HG03565 (cell line): ENCODE data around the gene PTPRE.

ENCODE experiments used
- ATAC-seq: cut with Tn5 transposase; IDR thresholded peaks from one replicate; pipeline ENCODE4 v1.9.1; 2021; ENCODE audit warnings: mild to moderate bottlenecking, moderate library complexity; ENCODE audit not compliant: unreplicated experiment

The PTPRE gene

GRCh38 chr10:128067691-128068397, 160.9 kb downstream of the PTPRE start:
- no peak for ATAC-seq

GRCh38 chr10:128068398-128069285, 161.7 kb downstream of the PTPRE start:
- peak; percentile 5 for ATAC-seq

DNA sequence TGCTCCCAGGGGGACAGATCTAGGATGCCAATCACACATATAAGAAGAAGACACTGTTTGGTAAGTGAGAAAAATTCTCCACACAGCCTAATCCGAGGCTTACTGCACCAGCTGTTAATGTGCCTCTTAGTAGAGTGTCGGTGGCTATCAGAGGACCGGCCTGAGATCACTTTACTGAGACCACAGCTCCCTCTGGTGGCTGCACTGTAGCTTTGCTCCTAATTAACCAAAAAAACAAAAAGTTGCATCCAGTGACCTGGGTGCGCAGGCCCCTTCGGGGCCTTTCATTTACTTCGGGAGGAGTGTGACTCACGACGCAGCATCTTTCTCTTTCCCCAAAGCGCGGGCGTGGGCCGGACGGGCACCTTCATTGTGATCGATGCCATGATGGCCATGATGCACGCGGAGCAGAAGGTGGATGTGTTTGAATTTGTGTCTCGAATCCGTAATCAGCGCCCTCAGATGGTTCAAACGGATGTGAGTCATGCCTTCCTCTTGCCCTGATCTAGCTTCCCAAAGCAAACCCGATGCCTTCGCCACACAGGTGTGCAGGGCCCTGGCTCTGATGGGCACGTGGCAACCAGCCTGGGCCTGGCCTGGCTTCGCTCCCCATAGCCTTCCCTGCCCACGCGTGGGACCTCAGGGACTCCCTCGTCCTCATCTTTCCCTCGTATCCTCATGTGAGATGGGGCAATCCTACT, 162.6 kb downstream of the PTPRE start:
- ATAC-seq, result peak; percentile 52

- no peak for ATAC-seq
These were observed 163.3 kb downstream of the PTPRE start for GRCh38 chr10:128070161-128070560.

- ATAC-seq, result no peak
These were observed 164.0 kb downstream of the PTPRE start for GRCh38 chr10:128070721-128071416.

- ATAC-seq, result no peak
These were observed 164.5 kb downstream of the PTPRE start for GRCh38 chr10:128071417-128071782.

DNA sequence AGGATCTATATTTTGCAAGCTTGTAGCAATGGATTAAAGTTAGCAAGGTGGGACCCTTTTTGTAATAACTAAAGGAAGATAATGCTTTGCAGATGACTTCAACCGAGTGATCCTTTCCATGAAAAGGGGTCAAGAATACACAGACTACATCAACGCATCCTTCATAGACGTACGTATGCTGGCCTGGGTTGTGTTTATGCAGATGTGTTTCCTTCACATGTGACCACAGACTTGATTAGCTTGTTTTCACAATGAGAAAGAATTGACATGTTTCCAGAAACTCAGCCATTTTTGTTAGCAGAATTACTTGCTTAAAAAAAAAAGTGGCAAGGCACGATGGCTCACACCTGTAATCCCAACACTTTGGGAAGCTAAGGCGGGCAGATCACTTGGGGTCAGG, 165.1 kb downstream of the PTPRE start:
- ATAC-seq, result no peak

DNA sequence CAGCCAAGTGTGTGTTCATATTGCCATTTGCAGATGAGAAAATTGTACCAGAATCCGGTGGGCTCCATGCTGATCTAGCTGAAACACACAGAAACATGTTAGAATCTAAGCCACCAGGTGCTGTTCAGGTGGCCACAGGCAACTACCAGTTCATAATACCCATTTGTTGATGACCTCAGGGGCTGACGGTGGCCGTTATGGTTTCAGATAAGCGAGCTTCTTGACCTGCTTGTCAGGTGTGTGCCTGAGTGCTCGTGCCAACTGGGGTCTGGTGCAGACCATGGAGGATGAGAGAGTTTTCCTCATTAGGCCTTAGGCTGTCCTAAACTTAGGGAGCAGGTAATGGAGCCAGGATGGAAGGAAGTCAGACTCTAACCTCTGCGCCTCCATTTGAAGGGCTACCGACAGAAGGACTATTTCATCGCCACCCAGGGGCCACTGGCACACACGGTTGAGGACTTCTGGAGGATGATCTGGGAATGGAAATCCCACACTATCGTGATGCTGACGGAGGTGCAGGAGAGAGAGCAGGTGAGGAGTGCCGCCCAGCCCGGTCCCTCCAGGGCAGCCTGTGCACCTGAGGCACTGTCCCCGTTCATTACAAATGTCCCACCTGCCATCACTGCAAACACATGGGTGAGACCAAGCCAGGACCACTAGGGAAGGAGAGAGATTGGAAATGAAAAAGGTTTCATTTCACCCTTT, 166.2 kb downstream of the PTPRE start:
- ATAC-seq, result no peak

- ATAC-seq, result no peak
These were observed 167.0 kb downstream of the PTPRE start for GRCh38 chr10:128073890-128074289.

DNA sequence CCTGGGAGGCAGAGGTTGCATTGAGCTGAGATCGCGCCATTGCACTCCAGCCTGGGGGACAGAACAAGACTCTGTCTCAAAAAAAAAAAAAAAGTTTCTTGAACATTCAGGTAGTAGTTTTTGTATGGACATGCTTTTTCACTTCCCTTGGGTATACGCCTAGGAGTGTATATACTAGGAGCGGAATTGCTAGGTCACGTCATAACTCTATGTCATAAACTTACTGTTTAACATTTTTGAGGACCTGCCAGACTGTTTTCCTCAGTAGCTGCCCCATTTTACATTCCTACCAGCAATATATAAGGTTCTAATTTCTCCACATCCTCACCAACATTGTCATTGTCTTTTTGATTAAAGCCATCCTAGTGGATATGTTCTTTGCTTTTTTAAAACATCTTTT, 167.7 kb downstream of the PTPRE start:
- no peak for ATAC-seq

- no peak for ATAC-seq
These were observed 170.4 kb downstream of the PTPRE start for GRCh38 chr10:128077155-128077875.

DNA sequence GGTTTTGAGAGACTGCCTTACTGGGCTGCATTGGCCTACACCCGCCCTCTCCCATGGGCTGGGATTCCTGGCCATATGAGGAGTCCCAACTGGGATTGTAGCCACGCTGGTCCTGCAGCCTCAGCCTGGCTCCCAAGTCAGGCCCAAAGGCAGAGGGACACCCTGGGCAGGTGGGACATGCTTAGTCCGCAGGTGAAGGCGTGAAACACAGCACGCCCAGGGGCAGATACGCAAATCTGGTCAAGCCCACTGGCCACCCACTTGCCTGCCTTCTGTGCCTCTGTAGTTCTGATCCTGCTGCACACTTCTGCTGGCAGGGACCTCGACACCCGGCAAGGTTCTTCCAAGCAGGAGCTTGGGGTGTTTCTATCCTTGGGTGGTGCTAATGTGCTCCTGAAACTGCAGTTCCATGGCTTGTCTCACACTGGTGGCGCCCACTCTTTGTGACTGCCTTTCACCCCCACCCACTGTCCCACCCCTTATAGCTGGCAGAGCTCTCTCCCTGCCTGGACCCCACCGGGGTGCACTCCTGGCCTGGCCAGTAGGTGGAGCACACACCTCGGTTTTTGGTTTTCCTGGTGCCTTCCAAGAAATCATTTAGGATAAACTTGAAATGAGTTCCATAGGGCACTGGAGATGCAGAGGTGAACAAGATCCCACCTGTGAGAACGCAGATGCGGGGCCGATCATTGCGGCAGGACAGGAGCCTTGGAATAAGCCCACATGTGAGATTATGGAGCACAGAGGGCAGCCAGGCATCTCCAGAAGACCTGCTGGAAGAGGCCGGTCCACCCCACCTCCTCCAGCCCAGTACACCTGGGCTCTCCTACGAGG, 171.4 kb downstream of the PTPRE start:
- ATAC-seq, result peak; percentile 57

DNA sequence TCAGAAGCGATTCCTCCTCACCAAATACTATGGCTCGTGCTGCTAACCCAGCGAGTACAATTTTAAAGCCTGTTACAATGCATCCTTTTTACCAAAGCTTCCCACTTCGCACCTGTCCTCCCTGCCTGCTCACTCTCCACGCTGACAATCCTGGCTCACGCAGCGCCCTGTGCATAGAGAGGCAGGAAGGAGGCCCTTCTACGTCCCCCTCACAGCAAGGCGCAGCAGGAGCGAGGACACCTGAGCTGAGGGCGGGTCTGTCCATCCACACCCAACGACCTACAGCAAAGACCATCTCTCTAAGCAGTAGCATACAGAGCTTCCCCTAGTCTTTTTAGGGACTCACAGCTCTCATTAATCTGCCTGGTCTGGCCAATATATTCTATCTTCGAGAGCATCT, 173.3 kb downstream of the PTPRE start:
- ATAC-seq, result no peak

GRCh38 chr10:128080641-128081040, 173.7 kb downstream of the PTPRE start:
- ATAC-seq, result no peak

GRCh38 chr10:128081222-128081621, 174.3 kb downstream of the PTPRE start:
- ATAC-seq, result no peak

GRCh38 chr10:128081720-128082119, 174.8 kb downstream of the PTPRE start:
- ATAC-seq, result no peak

DNA sequence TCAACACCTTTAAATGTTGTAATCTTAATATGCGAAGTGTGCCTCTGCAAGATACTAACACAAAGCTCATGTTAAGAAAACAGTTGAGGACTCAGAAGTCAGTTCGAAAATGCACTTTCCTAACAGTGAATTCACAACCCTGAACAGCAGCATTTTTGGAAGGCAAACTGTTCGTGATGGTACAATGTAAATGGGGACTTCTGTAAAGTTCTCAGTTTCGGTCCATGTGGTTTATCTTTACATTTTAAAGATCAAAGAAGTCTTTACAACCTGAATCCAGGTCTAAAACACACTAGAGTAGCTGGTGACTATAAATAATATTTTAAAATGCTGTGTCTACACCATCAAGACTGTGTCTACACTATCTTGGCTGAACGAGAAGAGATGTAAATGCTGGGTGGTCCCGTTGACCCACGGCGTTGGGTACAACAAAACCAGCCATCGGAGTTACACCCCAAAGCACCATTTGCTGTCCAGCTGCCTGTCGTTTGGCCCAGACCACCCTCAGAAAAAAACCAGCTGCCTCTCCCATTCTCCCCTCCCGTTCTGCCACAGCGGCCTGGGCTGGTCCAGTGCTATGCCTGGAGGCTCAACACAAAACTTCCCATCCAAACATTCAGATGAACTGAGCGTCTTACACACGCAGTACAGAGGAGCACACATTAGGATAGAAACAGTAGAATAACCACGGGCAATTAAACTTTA, 176.4 kb downstream of the PTPRE start:
- ATAC-seq, result no peak

DNA sequence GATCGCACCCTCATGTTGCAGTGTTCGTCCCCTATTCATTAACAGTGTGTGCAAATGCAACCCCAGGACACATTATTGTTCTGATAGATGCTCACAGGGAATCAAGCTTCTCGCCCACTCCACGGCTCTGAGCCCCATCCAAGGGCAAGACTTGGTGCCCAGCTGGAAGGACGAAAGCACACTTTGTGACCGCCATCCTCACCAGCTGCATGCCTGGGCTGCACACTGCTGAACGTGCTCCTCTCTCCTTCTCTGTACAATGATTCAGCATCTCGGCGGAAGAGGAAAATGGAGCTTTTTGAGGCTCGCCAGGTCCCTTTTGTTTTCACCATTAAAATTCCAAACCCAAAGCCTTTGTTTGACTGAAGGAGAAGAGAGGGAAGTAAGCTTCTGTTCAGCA, 177.5 kb downstream of the PTPRE start:
- no peak for ATAC-seq
